Measurements from ENCODE around the gene PTPRD.

PTPRD gene

DNA sequence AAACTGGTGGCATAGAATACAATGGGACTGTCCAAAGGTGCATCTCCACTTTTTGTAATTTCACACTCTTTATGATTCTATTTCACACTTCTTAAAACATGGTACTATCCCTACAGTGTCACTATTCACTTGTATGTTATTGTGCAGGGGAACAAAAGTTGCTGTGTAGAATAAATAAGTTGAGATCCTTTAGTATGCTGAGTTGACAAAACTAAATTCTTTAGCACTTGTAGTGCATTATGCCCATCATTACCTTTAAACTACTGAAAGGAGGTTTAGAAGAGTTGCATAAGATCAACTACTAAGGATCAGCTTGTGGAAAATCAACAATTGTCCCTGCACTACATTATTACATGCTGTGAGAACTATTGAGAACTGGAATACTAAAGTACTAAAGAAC, 1380.9 kb downstream of the PTPRD start:
- DNase-seq: no peak

DNA sequence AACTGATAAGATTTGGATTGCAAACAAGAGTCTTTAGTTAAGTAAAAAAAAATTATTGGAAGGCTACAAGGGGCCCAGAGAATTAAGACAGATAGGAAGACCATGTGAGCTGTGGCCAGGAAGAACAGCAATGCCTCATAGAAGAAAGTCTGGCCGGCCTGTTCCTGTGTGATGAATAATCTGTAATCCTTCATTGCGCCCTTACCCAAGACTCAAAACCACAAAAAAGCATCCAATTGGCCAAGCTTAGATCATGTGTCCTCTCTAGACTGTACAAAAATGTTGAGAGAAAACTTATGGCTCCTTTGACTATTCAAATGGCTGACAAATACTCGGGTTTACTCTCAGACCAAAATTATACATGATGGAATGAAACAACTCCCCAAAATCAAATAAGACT, 1383.5 kb downstream of the PTPRD start:
- no peak for DNase-seq

DNA sequence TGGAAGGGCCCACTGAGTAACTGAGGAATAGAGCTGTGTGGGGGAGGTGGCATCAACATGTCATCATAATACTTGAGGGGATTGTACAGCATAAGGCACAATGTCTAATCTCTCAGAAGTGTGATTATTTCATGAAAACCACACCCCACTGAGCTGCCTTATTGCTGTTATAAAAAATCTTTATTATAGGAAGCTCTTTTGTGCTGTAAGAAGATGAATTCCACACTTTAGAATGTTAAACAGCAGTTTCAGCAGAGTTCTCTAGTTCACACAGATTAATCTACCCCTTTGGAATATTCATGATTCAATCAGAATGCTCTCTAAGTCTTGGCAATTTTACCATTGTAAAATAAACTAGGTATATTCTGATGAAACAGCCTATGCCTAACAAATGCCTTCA, 1389.6 kb downstream of the PTPRD start:
- DNase-seq: no peak

DNA sequence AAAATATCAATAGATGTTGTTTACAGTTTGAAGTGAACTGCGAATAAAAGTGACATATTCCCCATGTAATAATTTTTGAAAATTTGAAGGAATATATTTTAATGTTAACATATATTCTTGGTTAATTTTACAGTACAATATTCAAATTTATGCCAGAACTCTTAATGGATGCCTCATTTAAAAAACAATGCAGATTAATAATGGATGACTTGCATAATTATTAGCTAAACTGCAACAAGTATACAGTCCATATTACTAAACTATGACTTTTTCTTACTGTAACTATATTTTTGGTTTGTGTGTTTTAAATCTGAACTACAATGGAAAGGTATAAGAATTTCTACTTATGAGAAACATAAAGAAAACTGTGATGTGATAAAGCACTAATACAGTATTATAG, 1390.1 kb downstream of the PTPRD start:
- no peak for DNase-seq

DNA sequence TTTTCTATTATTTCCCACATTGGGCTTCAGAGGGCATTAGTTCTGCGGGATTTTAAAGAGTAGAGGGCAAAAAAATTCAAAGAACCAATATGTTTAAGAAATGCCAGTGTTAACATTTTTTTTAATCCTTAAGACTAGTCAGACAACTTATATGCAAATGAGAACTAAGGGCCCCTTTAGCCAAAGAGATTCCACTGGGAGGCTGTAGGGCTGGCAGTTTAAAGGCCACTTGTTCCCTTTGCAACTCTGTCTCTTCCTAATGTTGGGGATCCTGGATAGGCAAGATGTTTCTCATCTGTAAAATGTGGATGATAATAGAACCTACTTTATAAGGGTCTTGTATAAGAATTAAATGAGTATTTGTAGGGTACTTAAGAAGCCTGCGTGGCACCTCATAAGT, 1395.9 kb downstream of the PTPRD start:
- no peak for DNase-seq

DNA sequence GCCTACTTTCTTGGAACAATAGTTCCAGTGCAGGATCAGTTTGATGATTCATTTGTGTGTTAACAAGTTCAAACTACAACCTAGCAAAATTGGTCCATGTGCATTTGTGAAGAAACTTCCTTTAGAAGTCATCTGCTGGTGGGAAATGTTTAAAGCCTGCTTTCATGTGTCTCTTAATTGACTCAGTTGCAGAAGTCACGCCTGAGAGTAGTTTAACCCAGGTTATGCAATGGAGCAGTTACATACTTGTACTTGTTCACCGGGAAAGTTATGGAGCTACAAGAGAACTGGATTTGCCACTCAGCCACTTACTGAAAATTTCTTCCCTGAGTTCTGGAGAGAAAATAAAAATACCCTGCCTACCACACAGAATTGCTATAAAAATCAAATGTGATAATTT, 1397.8 kb downstream of the PTPRD start:
- DNase-seq: no peak

DNA sequence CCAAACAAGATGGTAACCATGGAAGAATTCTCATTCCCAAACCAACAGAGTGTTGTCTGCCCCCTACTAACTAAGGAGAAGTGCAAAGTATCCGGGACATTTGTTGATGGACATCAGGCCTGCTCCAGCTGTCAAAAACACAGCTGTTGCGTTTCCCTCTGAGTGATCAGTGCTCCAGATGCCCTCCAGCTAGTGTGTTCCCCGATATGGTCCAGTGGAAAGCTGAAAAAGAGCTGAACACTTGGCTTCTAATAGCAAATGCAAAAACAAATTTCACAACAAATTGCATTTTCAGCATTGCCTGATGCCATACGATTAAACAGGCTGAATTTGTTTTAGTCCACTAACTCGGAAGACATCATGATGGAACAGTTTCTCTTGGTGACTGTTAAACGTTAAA, 1398.7 kb downstream of the PTPRD start:
- DNase-seq: peak; percentile 61

DNA sequence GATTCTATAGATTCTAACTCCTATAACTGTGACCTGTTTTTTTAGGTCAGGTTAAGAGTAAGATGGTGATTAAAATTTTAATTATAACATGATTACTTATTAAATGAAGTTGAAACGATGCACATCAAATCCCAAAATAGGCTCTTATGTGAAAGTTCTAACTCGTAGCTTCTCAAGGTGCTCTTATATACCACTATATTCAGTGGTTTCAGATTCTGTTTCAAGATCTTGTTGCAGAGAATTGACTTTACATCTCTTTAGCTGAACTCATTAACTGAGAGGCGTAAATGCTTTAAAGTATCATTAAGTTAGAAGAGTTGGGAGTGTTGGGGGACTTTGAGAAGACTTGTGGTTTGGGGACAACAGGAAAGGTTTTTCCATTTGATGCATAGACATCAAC, 1399.8 kb downstream of the PTPRD start:
- no peak for DNase-seq

DNA sequence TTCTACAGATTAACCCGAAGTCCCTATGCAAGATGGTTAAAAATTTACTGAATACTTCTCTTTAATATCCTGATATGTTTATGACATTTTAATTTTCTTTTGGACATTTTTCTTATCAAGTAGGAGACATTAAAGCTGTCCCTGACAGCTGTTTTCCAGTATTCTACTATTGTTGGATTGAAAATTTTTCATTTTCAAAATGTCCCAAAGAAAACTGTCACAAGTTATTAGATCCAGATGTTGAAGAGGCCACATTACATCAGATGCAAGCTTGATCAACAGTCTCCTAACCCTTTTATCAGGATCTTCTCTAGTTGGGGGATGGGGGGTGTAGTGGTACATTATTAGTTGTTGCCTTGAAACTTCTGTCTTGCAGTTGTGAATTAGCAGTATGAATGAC, 1410.5 kb downstream of the PTPRD start:
- no peak for DNase-seq

DNA sequence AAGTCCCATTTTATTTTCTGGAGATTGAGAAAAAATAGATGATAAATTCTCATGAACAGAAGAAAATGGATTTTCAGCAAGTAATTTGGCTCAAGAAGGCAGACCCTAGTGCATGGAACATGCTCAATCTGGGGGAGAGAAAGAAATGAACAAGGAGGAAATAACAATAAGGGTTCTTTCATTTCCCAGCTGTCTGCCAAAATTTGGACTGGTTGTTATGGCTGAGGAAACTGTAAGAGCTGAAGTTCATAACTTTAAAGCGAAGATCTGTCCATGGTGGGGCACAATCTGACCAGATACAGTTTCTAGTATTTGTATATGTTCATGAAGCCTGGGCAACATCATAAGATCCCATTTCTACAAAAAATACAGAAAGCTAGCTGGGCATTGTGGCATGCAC, 1426.7 kb downstream of the PTPRD start:
- no peak for DNase-seq

DNA sequence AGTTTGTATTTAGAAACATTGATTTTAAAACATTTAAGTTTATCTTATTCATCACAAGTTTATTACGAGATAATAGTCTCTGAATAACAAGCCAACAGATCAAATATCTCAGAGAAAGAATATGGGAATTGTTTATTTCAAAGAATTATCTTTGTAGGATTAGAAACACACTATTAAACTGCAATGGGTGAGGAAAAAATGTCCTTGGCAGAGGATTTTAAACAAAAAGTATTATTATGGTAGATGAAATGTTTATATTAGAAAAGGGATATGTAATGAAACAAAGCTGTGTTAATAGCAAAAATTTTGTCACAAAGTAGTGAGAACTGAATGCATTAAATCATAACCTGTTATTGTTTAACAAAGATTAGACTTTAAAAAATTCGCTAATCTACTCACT, 1430.4 kb downstream of the PTPRD start:
- DNase-seq: no peak

DNA sequence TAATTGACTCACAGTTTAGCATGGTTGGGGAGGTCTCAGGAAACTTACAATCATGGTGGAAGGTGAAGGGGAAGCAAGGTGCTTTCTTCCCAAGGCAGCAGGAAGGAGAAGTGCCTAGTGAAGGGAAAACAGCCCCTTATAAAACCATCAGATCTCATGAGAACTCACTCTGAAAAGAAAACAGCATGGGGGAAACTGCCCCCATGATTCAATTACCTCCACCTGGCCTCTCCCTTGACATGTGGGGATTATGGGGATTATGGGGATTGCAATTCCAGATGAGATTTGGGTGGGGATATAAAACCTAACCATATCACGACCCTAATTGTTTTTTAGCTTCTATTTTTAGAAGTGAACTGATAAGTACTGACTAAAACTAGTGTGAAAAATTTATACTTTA, 1435.7 kb downstream of the PTPRD start:
- no peak for DNase-seq

DNA sequence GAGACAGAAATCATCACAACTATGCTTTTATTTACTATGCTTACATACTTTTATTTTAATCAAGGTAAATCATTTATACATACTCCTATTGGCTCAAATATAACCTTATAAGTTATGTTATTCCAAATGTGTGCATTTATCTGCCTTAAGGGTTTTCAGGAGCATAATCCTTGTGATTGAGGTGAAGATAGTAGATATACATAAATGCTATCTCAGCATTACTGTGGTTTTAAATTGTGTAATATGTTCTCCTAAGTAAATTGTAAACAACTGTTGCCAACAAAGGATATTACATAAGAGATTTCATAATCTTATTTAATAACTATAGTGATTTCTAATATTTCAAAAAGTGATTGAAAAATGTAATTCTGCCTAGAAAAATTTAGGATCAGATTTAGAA, 1438.4 kb downstream of the PTPRD start:
- DNase-seq: no peak

DNA sequence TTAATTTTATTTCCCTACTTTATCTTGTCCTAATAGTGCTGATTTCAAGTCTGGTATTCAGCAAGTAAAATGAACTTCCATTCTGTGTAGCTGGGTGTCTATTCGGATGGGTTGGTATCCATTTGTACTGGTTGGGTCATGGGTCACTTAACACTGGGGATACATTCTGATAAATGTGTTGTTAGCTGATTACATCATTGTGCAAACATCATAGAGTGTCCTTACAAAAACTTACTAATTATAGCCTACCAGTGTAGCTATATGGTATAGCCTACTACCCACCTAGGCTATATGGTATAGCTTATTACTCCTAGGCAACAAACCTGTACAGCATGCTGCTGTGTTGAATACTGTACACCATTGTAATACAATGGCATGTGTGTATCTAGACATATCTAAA, 1439.5 kb downstream of the PTPRD start:
- DNase-seq: peak; percentile 40

DNA sequence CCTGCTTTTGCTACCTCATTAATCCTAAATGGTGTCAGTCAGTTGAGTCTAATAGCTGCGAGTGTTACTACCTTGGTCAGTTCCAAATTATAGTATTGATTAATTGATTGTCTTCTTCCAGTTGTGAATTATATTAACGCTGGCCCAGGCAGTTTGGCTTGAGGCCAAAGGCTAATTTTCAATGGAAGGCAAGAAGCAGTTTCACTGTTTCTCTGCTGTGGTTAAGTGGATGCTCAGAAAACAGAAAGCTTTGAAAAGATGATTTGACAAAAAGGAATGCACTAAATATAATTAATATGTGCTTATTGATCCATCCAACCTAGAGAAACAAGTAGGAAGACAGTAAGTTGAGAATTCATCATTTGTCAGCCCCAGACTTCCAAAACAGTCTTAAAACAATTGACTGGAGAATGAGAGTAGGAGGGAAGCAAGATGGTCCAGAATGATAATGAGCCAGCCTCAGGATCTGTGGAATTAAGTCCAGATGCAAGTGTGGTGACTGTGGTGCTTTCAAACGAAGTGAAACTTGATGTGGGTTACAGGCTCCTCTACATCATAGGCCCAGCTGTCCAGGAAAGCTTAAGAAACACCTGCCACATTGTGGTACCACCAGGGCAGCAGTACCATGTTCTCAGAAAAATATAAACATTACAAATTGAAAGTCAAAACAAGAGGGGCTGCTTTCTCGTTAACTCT, 1442.2 kb downstream of the PTPRD start:
- DNase-seq: peak; percentile 65

DNA sequence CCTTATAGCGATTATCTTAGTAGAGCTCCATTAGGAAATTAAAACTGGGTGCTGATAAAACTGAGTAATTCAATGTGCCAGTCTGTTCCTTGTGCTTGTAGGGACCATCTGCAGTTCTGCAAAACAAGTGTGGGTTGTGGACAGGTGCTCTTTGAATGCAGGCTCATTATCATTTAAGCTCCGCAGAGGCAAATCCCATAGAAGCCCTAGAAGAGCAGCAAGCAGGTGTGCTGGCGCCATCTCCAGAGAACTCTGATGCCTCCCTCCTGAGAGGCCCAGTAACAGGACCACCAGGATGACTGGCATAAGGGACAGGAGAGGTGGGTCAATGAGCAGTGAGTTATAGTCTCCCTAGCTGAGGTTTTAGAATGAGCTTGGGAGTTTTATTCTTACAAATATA, 1470.8 kb downstream of the PTPRD start:
- peak; percentile 73 for DNase-seq

DNA sequence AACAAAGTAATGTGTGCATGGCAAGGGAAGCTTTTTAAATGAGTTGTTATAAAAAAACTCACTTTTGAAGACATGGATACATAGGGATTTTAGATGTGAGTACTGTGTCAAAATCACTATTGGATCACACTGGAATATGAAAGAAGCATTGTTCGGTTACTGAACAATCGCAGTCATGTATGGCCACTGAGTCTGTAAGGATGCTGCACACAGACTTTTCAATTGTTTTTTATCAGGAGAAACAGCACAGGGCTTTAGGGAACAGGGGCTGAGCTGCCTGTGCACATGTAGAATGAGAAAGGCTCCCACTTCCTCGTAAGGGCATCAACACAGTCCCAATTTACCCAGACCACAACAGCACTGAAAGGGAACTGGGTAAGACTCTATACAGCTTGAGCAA, 1479.3 kb downstream of the PTPRD start:
- DNase-seq: no peak

DNA sequence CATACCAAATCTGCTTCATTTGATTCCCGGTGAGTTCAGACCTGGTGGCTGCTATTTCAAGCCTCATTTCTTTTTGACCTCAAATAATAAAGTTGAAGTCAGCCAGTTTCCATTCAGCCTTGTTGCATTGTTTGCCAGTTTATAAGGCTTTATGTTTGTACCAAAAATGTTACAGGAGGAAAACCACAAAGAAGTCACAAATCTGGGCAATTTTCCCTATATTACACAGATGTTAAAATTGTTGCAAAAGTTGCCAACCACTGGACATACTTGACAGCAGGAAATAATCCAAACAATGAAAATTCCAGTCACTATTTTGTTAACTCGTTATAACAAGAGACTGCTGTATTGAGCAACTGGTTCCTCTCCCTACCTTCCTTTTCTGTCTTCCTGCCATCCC, 1488.2 kb downstream of the PTPRD start:
- no peak for DNase-seq

DNA sequence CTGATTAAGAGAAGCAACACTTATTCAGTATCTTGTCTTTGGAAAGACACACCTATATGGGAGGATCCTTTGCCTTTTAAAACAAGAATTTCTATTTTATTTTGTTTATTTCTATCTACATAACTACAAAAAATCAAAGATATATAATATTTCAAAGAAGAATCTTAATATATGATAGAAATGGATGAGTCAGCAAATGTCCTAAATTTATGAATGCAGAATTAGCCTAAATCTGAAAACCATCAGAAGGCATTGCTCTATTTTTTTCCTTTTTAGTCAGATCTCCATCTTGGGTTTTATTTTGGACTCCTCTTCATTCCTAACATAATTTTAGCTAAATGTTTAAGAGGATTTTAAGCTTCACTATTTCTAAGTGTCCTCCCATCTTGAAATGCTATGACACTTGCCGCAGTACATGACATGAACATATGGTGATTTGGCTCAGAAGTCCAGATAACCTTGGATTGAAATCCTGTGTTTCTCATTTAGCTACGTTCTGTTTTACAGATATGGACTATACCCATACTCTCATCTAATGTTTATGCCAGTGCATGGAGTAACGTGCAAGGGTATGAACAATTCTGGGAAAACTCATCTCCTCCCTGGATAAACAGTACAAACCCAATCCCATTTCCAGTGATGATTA, 1490.4 kb downstream of the PTPRD start:
- no peak for DNase-seq

DNA sequence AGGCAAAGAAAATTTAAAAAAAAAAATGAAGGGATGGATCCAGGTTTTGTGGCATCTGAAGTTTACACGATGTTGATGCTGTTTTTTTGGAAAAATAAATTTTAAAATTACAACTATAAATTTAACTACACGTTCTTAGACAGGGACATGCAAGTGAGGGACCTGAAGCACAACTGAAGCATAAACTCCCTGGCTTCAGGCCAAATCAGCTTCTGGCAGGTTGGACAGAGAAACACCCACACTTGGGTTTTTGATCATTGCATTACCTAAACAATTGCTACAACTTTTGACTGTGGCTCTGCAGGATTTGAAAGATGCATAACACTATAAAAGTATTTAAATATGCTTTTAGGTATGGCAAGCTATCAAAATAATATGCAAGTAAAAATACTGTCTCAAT, 1494.9 kb downstream of the PTPRD start:
- no peak for DNase-seq

DNA sequence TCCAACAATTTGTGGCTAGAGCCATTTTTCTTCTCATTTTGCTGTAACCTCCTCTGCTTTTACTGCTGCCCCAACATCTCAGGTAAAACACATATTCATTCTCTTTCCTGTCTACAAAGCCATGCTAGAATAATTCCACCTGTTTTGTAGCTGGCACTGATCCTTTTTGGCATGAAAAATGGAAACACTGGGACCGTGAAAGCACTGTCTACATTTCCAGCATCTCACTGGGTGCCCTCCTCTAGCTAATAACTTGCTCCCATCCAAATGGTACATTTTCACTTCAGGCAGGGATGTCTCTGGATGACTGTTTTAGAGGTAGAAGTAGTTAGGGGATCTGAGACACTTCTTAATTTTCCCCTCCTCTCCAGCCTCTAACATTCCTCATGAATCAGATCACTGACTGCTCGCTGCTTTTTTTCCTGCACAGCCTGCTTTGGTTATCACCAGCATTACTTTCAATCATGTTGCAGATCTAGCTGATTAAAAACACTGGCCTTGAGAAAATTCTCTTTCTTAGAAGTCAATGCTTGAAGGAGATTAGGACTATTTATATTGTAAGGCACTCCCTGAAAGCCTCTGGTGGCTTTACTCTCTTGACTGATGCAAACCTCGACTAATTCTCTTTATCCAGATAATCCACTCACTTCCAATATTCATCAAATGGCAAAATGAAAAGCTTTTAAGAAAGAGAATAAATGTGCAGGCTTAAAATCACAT, 1500.6 kb downstream of the PTPRD start:
- no peak for DNase-seq

DNA sequence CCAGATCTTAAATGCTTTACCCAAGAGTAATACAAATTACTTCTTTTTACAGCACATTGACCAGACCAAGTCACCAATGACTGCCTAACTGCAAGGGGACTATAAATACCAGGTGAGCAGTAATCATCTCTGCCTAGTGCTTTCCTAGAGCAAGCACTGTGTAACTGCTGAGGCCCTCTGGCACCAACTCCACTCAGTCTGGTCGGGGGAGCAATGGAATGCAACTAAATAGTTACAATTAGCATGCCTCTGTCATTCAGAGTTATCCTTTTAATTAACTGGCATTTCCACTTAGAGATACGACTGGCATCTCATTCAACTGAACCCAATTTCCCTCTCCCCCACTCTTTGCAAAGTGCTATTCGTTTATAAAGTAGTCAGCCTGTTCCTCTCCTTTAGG, 1504.2 kb downstream of the PTPRD start:
- DNase-seq: no peak

DNA sequence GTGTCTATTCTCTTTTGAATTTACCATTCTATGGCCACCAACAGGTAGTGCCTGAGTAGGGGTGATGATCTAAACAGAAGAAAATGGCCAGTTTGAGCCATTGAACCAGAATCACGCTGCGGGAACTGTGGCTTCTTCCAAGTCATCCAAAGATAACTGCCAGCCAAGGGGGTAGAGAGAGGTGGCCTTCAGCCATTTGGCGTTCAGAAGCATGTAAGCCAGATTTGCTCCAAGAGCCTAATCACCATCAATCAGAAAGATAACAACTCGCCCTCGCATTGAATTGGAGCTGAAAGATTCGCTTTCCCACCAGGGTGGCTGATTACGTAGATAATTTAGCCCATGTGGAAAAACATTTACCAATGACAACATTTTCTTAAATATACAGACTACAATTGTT, 1510.5 kb downstream of the PTPRD start:
- no peak for DNase-seq

DNA sequence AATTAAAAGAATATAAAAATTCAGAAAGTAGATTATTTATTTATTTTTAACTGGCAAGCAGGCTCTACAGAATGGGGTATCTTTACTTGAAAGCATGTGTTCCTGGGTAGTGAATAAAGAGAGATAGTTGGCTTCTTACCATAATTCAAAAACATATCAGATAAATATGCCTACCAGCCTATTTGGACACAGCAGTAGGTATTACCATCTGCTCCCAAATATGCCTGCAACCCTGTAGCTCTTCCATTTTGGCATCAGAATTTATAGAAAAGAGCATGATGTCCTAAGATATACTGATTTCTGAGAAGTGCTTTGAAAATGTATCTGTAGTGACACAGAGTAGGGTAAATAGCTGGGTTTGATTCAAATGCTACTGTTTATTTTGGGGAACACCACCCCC, 1512.7 kb downstream of the PTPRD start:
- no peak for DNase-seq

DNA sequence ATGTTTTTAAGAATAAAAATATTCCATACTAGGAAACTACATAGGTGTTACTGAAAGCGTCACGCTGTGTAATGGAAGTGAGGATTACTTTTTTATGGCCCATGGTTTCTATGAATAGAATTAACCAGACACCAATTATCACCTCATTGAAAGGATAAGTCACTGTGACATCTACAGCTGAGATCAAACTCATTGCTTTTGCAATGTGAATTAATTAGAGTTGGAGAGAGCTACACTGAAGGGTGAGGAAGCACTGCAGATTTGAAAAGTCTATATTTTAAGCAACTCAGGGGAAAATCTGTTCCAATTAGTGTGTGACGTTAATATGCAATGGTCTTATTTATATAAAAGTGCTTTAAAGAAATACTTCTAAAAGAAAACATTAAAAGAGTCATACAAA, 1513.2 kb downstream of the PTPRD start:
- DNase-seq: peak; percentile 45
